NCI-H748 (cell line): Measurements from ENCODE around the gene EPHA2.

Experiments
- DNase-seq: peaks from one replicate; lab custom pipeline; 2025; ENCODE audit not compliant: unreplicated experiment; lab: John Stamatoyannopoulos, UW

Gene EPHA2

GRCh38 chr1:16151196-16151994 is 4.5 kb downstream of the EPHA2 start:
- no peak for DNase-seq

GRCh38 chr1:16150508-16150907 is 5.4 kb downstream of the EPHA2 start:
- no peak for DNase-seq

DNA sequence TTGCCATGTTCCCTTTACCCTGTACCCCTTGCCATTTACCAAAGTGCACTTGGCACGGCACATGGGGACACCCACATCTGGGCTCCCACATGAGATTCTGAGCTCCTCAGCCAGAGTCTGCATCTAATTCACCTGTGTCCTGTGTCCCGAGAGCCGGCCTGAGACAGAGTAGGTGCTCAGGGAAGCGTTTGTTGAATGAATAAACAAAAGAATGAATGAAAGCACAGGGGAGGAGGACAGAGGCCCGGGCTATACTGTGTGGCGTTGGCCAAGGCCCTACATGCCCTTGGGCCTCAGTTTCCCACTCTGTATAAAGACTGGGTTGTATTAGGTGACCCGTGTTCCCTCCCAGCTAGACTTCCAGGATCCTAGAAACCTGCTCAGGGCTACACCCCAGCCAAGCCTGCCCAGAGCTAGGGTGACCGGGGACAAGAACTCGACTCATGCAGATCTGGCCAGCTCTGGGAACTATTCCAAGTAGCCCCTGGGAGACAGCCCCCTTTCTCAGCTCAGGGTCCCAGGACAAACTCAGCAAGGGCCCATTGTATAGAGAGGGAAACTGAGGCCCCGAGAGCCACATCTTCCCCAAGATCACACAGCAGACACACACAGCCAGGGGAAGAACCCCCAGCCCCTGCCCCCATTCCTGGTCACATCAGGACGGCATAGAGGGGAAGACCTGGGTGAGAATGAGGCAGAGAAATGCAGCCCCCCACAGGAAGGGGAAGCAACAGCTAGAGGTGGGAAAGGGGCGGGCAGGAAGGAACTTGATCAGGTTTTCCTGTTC is 6.0 kb downstream of the EPHA2 start:
- no peak for DNase-seq

GRCh38 chr1:16149146-16149545 is 6.7 kb downstream of the EPHA2 start:
- no peak for DNase-seq

DNA sequence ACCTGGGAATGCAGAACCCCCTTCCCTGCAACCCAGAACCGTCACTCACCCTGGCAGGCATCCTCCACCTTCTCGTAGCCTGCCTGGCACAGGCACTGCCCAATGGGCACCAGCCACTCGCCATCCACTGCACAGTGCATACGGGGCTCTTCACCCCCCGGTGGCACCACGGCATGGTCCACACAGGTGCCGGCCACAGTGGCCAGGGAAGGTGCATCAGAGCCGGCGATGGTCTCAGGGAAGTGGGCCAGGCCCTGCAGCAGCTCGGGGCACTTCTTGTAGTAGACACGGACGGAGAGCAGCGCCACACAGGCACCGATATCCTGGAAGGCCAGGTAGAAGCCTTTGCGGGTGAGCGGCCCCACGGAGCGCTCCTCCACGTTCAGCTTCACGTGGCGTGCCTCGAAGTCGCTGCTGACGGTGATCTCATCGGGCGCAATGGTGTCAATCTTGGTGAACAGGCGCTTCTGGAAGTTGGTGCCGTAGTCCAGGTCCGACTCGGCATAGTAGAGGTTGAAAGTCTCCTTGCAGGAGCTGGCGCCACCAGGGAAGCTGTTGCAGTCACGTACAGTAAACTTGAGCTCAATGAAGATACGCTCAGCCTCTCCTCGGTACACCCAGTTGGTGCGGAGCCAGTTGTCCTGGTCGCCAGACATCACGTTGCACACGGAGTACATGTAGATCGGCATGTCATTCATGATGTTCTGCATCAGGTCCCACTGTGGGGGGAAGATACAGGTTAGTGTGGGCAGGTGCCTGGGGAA is 7.4 kb downstream of the EPHA2 start:
- no peak for DNase-seq

DNA sequence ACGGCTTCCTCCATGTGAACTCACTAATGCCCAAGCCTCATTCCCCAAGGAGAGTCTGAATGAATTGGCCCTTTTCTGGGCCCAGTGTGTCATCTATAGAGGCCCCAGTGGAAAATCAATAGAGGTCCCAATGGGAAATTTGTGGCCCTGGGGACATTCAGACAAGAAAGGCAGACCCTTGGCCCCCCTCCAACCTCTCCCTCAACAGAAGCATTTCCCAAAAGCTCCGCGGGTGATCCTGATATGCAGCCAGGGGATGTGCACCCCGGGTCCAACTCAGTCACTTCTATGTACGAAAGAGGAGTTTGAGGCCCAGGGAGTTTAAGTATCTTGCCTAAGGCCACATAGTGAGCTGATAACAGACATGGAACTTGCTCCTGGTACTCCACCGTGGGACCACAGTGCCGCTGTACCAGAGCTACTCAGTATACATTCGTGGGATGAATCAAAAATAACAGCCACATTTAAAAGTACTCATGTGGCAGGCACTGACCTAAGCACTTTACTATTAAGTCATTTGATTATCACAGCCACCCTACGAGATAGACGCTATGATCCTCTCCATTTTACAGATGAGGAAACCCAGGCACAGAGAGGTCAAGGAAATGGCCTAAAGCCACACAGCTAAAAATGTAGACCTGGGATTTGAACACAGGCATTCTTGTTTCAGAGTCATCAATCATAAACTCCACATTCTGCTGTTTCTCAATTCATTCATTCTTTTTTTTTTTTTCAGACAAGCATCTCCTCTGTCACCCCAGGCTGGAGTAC is 8.5 kb downstream of the EPHA2 start:
- no peak for DNase-seq

DNA sequence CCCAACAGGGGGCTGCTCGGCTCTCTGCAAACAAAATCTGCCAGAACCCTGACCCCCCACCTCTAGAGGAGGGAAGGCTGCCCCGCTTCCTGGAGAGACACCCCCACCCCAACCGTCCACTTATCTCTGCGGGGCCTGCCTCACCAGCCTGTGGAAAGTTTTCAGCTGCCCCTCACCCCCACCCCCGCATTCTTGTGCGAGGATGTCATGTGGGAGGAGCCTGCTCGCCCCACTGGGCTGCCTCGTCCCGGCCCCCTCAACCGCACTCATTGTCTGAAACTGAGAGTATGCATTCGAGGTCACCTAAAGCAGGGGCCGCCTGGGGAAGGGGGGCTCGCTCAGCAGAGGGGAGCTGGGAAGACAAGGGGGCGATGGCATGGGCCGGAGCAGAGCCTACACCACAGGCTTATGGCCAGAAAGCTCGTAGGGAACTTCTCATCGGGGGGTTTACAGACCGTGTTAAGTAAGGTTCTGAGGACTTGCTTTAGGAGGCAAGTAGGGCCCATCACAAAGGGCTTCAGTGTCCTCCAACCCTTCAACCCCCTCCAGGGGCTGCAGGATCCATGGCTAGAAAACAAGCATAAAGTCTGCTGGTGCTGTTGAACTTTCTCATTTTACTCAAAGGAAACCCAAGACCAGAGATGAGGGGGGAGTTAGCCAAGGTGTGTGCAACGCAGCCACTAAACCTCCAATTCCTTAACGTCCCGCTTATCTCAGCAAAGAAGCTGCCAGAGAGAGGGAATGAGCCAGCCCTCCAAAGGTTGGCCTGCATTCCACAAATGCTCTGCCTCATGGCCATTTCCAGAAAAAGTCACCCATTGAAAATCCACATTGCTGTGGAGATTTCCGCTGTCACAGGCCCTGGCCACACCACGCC is 9.4 kb downstream of the EPHA2 start:
- DNase-seq = no peak

GRCh38 chr1:16145662-16146278 is 10.1 kb downstream of the EPHA2 start:
- peak; percentile 25 for DNase-seq

GRCh38 chr1:16145030-16145661 is 10.7 kb downstream of the EPHA2 start:
- DNase-seq = peak; percentile 42

- no peak for DNase-seq
Measured at GRCh38 chr1:16144325-16145029, 11.4 kb downstream of the EPHA2 start.

DNA sequence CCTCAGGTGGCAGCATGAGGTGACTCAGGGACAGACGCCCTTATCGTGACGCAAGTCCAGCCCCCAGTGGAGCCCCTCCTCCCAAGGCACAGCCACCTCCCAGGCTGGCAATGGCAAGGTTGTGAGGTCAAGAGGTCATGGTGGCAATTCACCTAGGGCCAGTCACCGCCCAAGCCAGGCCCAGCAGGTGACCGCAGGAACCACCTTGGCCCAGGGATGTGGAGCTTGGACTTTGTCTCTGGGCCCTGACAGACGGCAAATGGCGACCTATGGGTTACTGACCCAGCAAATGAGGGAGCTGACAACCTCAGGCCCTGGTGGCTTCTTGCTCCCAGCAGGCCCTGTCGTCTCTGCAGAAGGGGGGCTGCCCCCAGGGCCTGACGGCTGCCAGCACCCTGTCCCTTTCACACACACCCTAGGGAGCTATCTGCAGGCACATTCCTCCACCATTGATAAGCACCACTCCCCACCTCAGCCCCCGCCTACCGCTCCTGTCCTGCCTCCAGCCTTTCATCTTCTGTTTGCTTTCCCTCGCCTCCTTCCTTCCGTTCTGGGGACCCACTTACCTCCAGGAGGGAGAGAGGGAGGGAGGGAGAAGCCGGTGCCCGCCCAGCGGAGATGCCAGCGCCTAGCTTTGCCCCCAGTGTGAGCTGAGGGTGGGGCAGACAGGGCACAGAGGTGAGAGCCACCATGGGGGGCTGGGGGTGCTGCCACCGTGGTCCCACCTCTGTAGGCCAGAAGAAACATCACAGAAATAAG is 12.1 kb downstream of the EPHA2 start:
- DNase-seq = no peak

- DNase-seq = no peak
Measured at GRCh38 chr1:16143005-16143565, 12.8 kb downstream of the EPHA2 start.

DNA sequence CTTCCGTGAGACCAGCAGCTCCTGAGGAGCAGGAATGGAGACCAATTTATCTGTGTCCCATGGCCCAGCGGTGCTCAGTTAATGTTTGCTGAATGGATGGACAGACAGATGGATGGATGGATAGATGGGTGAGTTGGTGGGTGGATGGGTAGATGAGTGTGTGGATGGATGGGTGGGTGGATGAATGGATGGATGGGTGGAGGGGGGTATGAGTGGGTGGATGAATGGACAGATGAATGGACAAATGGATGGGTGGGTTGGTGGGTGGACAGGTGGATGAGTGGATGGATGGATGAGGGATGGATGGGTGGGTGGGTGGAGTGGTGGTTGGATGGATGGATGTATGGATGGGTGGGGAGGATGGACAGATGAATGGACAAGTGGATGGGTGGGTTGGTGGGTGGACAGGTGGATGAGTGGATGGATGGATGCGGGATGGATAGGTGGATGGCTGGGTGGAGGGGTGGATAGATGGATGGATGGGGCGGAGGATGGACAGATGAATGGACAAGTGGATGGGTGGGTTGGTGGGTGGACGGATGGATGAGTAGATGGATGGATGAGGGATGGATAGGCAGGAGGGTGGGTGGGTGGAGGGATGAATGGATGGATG is 13.4 kb downstream of the EPHA2 start:
- no peak for DNase-seq

- DNase-seq = no peak
Measured at GRCh38 chr1:16141573-16142336, 14.1 kb downstream of the EPHA2 start.

DNA sequence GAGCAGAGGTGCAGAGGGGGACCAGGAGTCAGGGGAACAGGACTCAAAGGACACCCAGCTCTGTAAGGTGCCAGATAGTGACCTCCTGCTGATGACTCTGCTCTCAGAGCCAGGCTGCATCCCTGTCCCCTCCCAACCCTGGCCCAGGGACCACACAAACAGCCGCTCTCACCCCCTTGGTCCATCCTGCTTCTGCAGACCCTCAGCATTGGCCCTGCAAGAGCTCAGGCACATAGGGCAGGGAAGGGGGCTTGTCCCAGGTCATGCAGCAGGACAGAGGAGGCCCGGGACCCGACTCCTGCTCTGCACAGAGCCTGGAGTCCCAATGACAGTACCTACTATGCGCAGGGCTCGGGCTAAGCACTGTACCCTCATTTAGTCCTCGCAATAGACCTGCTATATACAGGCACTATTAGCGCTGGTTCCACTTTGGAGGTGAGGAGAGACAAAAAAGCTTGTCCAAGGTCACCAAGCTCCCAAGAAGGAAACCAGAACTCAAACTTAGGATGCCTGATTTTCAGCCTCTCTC is 15.7 kb downstream of the EPHA2 start:
- DNase-seq = no peak

GRCh38 chr1:16139473-16139962 is 16.4 kb downstream of the EPHA2 start:
- DNase-seq = no peak
